KMS-11 (cell line): ENCODE measurements around the gene RPTOR.
"Not testable (repeated sequence)": the region's sequence is repeated elsewhere in the genome, so short reads cannot be mapped to it uniquely, and the experiment has no call there.

Experiments used
- H2AFZ ChIP-seq: fragments of 200-600 bp; sonication (generic); 2 replicates; pipeline ENCODE4 v1.6.1; 2016; ENCODE audit warnings: antibody characterized with exemption, mixed run types, low read depth
- H3K27ac ChIP-seq: fragments of 200-600 bp; sonication (generic); 2 replicates; pipeline ENCODE4 v1.6.1; 2016; ENCODE audit warnings: mild to moderate bottlenecking, mixed run types
- H3K27me3 ChIP-seq: fragments of 200-600 bp; sonication (generic); 2 replicates; pipeline ENCODE4 v1.6.1; 2017; ENCODE audit warnings: mild to moderate bottlenecking, low read depth, mixed run types, moderate library complexity; ENCODE audit not compliant: insufficient read depth
- H3K36me3 ChIP-seq: fragments of 200-600 bp; sonication (generic); 2 replicates; pipeline ENCODE4 v1.6.1; 2017; ENCODE audit warnings: mild to moderate bottlenecking, mixed run types; ENCODE audit not compliant: insufficient read depth
- H3K4me1 ChIP-seq: fragments of 200-600 bp; sonication (generic); 2 replicates; pipeline ENCODE4 v1.6.1; 2016; ENCODE audit warnings: mild to moderate bottlenecking, low read depth, mixed run types; ENCODE audit not compliant: poor library complexity, severe bottlenecking
- H3K4me2 ChIP-seq: fragments of 200-600 bp; sonication (generic); 2 replicates; pipeline ENCODE4 v1.7.0; 2016; ENCODE audit warnings: mild to moderate bottlenecking, mixed run types
- H3K4me3 ChIP-seq: fragments of 200-600 bp; sonication (generic); IDR thresholded peaks from 2 replicates; pipeline ENCODE4 v1.6.1; 2017; ENCODE audit warnings: low read depth, low read length, mixed read lengths; ENCODE audit not compliant: insufficient read depth
- H3K79me2 ChIP-seq: fragments of 200-600 bp; sonication (generic); 2 replicates; pipeline ENCODE4 v1.6.1; 2016; ENCODE audit warnings: low read depth, mixed run types; ENCODE audit not compliant: insufficient read depth
- H3K9ac ChIP-seq: fragments of 200-600 bp; sonication (generic); 2 replicates; pipeline ENCODE4 v1.6.1; 2016; ENCODE audit warnings: mild to moderate bottlenecking, mixed run types
- H4K20me1 ChIP-seq: fragments of 200-600 bp; sonication (generic); 2 replicates; pipeline ENCODE4 v1.6.1; 2016; ENCODE audit warnings: mild to moderate bottlenecking, mixed run types; ENCODE audit not compliant: insufficient read depth
- TF ChIP-seq, protein P1 (sequence below): fragments of 200-600 bp; sonication (generic); conservative IDR thresholded peaks from 2 replicates; pipeline ENCODE4 v1.6.1; 2017; ENCODE audit warnings: low read depth, mild to moderate bottlenecking, antibody characterized with exemption, low read length, moderate library complexity, mixed read lengths

Gene RPTOR

DNA sequence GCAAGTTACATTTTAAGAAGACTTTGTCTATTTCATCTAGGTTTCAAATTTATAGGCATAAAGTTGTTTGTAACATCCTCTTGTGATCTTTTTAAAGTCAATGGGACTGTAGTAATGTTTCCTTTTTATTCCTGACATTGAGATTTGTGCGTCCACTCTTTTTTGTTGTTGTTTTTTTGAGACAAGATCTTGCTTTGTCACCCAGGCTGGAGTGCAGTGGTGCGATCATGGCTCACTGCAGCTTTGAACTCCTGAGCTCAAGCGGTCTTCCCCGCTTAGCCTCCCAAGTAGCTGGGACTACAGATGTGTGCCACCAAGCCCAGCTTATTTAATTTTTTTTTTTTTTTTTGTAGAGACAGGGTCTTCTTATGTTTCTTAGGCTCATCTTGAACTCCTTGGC, 29.9 kb downstream of the RPTOR start:
- Histone ChIP-seq H3K4me3 (no peak overlapping the region), H4K20me1 (peaks cover 3% of the 10 kb centered on the region; the same call in 1 of the 2 replicates), H3K36me3 (no peaks in the 10 kb centered on the region), H3K27ac (no peak overlapping the region), H3K27me3 (no peaks in the 10 kb centered on the region), H3K4me1 (no peaks in the 10 kb centered on the region), H3K79me2 (no peaks in the 10 kb centered on the region; the same call in 1 of the 2 replicates), H3K9ac (no peak overlapping the region), H3K4me2 (no peak overlapping the region), H2AFZ (no peak overlapping the region)
- TF ChIP-seq, protein P1, sequence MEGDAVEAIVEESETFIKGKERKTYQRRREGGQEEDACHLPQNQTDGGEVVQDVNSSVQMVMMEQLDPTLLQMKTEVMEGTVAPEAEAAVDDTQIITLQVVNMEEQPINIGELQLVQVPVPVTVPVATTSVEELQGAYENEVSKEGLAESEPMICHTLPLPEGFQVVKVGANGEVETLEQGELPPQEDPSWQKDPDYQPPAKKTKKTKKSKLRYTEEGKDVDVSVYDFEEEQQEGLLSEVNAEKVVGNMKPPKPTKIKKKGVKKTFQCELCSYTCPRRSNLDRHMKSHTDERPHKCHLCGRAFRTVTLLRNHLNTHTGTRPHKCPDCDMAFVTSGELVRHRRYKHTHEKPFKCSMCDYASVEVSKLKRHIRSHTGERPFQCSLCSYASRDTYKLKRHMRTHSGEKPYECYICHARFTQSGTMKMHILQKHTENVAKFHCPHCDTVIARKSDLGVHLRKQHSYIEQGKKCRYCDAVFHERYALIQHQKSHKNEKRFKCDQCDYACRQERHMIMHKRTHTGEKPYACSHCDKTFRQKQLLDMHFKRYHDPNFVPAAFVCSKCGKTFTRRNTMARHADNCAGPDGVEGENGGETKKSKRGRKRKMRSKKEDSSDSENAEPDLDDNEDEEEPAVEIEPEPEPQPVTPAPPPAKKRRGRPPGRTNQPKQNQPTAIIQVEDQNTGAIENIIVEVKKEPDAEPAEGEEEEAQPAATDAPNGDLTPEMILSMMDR, result no peak

DNA sequence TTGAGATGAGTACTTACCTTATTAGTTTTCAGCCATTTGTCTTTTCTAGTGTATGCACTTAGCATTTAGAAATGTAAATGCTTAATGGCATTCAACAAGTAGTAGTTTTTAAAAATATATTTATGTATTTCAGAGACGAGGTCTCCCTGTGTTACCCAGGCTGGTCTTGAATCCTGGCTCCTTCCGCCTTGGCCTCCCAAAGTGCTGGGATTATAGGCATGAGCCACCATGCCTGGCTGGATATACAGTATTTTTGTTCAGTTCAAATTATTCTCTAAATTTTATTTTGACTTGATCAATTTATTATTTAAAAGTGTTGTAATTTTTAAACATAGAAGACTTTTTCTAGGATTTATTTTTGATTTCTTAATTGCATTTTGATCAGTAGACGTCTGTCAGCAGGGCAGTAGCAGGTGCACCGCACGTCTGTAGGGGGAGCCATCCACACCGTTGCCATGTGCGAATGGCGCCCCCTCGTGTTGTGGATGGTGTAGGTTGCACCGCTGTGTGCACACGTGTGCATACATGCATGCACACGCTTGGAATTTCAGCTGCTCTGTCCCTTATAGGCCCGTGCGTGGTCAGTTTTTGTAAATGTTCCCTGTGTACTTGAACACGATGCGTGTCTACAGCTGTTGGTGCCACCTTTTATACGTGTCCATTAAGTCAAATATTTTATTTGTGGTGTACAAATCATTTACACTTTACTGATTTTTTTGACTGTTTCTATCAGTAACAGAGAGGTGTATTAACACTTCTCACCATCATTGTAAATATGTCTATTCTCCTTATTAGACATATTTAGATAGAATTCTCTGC, 30.6 kb downstream of the RPTOR start:
- H3K9ac ChIP-seq, result no peak overlapping the region
- no peaks in the 10 kb centered on the region for H3K36me3 ChIP-seq
- no peaks in the 10 kb centered on the region for H3K4me1 ChIP-seq
- H3K79me2 ChIP-seq, result no peaks in the 10 kb centered on the region; the same call in 1 of the 2 replicates
- TF ChIP-seq, protein P1, result peak; percentile 100
- no peaks in the 10 kb centered on the region for H3K27me3 ChIP-seq
- H2AFZ ChIP-seq, result no peak overlapping the region
- H3K4me2 ChIP-seq, result no peak overlapping the region
- H3K4me3 ChIP-seq, result no peak overlapping the region
- H3K27ac ChIP-seq, result no peak overlapping the region
- 0 out of 2 replicates have a peak, but pooled peaks cover 3% of the 10 kb centered on the region for H4K20me1 ChIP-seq

DNA sequence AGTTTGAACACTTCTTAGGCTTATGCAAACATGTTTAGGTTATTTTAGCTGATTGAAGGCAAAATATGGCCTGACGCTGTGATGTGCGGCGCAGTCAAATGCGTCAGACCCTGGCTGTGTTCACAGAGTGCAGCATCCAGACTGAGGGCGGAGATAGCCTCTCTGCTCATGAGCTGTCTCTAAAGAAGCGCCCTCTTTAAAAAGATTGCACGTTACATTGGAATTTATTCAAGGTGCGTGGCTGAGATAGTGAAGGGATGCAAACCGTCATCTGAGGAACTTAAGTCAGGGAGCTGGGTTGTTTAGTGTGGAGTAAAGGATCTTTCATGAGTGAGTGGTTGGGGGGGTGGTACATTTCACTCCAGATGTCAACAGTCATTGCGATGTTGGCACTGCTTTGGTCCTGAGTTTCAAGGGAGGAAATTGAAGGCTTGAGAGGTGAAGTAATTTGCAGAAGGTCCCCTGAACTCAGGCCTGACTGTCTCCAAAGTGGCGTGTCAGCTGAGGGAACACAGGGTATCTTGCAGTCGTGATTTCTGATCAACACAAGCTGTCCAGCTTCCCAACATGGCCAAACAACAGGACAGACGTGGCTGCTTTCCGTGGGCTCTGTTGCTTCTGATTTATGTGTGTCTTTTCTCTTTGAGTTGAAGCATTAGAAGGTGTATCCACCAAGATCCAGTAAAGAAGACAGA, 33.4 kb downstream of the RPTOR start:
- H3K79me2 ChIP-seq, result no peaks in the 10 kb centered on the region; the same call in 1 of the 2 replicates
- TF ChIP-seq, protein P1, result no peak

DNA sequence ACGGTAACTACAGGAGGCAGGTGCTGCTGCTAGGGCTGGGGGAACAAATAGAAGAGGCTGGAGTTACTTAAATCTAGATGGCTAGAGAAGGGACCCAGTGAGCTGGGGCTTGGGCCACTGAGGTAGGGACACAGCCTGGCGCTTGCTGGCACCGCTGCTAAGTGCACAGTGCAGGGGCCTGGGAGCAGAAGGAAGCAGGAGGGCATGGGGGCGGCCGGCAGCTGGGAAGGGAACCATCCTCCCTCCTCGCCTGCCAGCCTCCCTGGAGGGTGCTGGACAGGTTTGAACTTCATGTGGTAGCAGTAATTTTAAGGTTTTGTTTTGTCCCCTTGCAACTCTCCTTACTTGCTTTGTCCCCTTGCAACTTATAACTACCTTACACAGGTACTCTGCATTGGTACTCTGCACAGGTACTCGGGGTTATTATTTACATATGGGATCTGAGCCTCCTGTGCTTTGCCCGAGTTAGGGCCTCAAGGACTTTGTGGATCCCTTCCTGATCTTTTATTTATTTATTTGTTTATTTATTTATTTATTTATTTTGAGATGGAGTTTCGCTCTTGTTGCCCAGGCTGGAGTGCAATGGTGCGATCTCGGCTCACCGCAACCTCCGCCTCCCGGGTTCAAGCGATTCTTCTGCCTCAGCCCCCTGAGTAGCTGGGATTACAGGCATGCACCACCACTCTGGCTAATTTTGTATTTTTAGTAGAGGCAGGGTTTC, 34.2 kb downstream of the RPTOR start:
- not testable (repeated sequence) for H3K79me2 ChIP-seq

More for the DNA sequence above, 33.4 kb downstream of the RPTOR start:
- Histone ChIP-seq H3K36me3 (no peaks in the 10 kb centered on the region), H3K4me3 (no peak overlapping the region), H3K4me2 (no peak overlapping the region), H2AFZ (no peak overlapping the region), H4K20me1 (0 out of 2 replicates have a peak, but pooled peaks cover 3% of the 10 kb centered on the region), H3K4me1 (no peaks in the 10 kb centered on the region), H3K27me3 (no peaks in the 10 kb centered on the region), H3K27ac (no peak overlapping the region), H3K9ac (no peak overlapping the region)

More for the DNA sequence above, 34.2 kb downstream of the RPTOR start:
- H4K20me1 ChIP-seq, H2AFZ ChIP-seq, H3K9ac ChIP-seq, H3K4me1 ChIP-seq, H3K4me2 ChIP-seq, H3K27ac ChIP-seq, H3K4me3 ChIP-seq, H3K36me3 ChIP-seq, H3K27me3 ChIP-seq: not testable (repeated sequence)
